ENCODE data around the gene RNU6-8. TPM values are rescaled to one million over a fixed set of nuclear protein-coding genes. Genes with fewer than 3 reads are reported as not detected.

The RNU6-8 gene
- not detected in 3 replicates for total RNA-seq

DNA sequence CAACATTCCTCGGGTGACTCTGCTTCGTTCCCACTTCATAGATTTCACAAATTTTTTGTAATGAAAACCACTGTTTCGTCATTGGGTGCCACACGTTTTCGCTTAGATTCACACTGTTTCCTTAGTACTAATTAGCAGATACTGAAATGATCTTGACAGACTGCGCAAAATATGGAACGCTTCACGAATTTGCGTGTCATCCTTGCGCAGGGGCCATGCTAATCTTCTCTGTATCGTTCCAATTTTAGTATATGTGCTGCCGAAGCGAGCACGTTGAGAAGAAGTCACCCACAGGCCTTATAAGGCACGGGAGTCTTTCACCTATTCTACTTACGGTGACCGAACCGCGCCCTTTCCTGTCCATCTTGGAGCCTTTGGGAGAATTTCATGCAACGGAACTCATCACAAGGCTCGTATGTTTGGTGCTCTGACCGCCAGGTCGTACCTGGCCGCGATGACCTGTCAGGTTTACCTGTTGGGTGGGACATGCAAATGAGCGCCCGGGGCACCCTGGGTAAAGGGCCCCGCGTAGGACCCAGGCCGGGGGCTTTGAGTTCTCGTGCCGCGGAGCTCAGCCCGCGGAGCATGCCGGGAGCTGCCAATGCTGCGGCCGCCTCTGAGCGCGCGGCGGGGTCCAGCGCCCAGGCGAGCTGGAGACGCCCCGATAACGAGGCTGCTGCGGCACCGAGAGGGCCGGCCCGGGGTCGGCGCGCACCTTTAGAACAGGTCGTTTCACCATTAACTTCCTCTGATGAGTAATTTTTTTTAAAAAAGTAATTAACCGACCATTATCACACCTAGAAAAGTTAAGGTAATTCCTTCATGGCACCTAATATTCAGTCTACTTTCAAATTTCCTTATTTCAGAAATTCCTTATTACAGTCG is at the start of gene RNU6-8:
RNU6-8 (minus strand) TSS at position 272 of the 885 bp plus-strand sequence.
- DNase-seq (ENCODE audit: low spot score in 2 of 2, unreplicated experiment in 2 of 2) = peak; percentile 91 to 95
- peak within 1 kb of the TSS; percentile 100 for H3K27ac Mint-ChIP-seq
- no peaks in the 10 kb centered on the region for H3K9me3 Mint-ChIP-seq
- peak within 1 kb of the TSS; percentile 83 for H3K4me3 Mint-ChIP-seq
- H3K36me3 Mint-ChIP-seq = no peaks in the 10 kb centered on the region
- peaks cover 3% of the 10 kb centered on the region for H3K27me3 Mint-ChIP-seq (ENCODE audit: low read depth)
- TF ChIP-seq, protein P1, sequence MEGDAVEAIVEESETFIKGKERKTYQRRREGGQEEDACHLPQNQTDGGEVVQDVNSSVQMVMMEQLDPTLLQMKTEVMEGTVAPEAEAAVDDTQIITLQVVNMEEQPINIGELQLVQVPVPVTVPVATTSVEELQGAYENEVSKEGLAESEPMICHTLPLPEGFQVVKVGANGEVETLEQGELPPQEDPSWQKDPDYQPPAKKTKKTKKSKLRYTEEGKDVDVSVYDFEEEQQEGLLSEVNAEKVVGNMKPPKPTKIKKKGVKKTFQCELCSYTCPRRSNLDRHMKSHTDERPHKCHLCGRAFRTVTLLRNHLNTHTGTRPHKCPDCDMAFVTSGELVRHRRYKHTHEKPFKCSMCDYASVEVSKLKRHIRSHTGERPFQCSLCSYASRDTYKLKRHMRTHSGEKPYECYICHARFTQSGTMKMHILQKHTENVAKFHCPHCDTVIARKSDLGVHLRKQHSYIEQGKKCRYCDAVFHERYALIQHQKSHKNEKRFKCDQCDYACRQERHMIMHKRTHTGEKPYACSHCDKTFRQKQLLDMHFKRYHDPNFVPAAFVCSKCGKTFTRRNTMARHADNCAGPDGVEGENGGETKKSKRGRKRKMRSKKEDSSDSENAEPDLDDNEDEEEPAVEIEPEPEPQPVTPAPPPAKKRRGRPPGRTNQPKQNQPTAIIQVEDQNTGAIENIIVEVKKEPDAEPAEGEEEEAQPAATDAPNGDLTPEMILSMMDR (IDR thresholded peaks at IDR 0.05; ENCODE audit: unreplicated experiment) = no peak
- peaks cover 19% of the 10 kb centered on the region for H3K4me1 Mint-ChIP-seq

DNA sequence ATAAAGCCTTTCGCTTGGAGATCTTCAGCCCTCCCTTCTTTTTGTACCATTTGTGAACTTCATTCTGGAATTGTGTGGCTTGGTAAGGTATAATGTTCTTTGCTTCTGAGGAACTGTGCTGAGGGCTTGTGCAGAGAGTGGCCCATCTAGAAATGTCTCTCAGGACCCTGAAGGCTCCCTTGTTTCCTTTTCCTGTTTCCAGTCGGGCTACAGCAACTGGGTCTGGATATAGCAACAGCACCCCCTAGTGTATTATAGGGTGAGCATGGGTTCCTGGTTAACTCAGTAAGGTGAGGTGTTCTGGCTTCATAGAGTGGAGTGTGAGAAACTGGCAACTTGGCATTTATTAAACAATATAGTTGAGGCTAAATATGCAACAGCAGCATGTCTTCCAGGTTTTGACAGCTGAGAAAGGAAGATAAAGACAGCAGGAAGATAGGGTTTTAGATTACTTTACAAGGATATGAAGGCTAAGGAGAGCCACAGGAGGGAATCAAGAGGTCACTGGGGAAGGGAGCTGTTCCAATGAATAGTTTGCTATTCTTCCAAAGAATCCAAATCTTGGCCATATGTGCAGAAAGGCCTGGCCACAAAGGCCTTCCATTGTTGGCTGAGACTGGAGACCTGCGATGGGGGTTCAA is 49.1 kb upstream of the RNU6-8 start:
- H3K36me3 Mint-ChIP-seq = no peaks in the 10 kb centered on the region
- no peak overlapping the region for H3K27ac Mint-ChIP-seq
- TF ChIP-seq, protein P1 (IDR thresholded peaks at IDR 0.05; ENCODE audit: unreplicated experiment) = peak; percentile 72
- no peaks in the 10 kb centered on the region for H3K27me3 Mint-ChIP-seq (ENCODE audit: low read depth)
- H3K4me3 Mint-ChIP-seq = no peak overlapping the region
- H3K9me3 Mint-ChIP-seq = no peaks in the 10 kb centered on the region
- peaks cover 10% of the 10 kb centered on the region for H3K4me1 Mint-ChIP-seq
- DNase-seq (ENCODE audit: low spot score in 2 of 2, unreplicated experiment in 2 of 2) = peak in 1 of 2 experiments; percentile 49

DNA sequence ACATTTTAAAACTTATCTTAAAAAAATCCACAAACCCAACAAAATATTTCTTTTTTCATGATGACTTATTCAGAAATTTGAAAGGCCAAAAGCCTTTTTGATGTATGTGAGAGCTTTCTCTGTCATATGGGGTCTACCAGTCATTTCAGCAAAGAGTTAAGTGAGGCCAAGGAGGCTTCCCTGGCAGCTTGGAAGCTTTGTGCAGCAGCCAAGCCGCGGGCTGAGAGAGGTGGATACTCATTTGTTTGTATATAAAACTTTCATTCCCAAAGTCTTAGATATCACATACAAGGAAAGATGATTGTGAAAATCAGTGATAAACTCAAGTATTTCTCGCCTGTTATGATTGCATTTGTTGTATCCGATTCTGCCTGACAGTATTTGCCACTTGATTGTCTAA is 48.5 kb upstream of the RNU6-8 start:
- Mint-ChIP-seq H3K27me3 (ENCODE audit: low read depth) (no peaks in the 10 kb centered on the region), H3K4me1 (peaks cover 9% of the 10 kb centered on the region), H3K9me3 (no peaks in the 10 kb centered on the region), H3K4me3 (no peak overlapping the region), H3K27ac (peak overlapping the region; percentile 31), H3K36me3 (no peaks in the 10 kb centered on the region)
- TF ChIP-seq, protein P1 (IDR thresholded peaks at IDR 0.05; ENCODE audit: unreplicated experiment) = no peak
- no peak for DNase-seq (ENCODE audit: low spot score in 2 of 2, unreplicated experiment in 2 of 2)

DNA sequence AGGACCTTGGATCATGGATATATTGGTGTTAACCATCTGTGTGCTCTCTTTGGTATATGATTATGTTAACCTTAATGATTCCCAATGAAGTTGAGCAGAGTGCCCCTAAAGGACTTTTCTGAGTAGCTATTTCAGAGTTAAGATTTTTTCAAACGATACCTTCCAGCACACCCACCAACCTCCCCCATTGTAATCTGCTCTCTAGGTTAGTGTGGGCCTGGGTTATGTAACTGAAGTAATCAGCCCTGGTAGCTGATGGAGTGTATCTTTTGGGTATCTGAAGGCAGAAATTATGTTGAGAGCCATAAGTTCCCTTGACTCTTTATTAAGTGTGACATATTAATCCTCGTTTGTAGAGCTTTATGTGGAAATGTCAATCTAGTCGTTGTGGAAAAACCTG is 47.6 kb upstream of the RNU6-8 start:
- DNase-seq (ENCODE audit: low spot score in 2 of 2, unreplicated experiment in 2 of 2) = no peak
- no peaks in the 10 kb centered on the region for H3K9me3 Mint-ChIP-seq
- H3K27me3 Mint-ChIP-seq (ENCODE audit: low read depth) = no peaks in the 10 kb centered on the region
- no peaks in the 10 kb centered on the region for H3K36me3 Mint-ChIP-seq
- H3K4me1 Mint-ChIP-seq = peaks cover 8% of the 10 kb centered on the region
- no peak overlapping the region for H3K4me3 Mint-ChIP-seq
- TF ChIP-seq, protein P1 (IDR thresholded peaks at IDR 0.05; ENCODE audit: unreplicated experiment) = no peak
- H3K27ac Mint-ChIP-seq = no peak overlapping the region

DNA sequence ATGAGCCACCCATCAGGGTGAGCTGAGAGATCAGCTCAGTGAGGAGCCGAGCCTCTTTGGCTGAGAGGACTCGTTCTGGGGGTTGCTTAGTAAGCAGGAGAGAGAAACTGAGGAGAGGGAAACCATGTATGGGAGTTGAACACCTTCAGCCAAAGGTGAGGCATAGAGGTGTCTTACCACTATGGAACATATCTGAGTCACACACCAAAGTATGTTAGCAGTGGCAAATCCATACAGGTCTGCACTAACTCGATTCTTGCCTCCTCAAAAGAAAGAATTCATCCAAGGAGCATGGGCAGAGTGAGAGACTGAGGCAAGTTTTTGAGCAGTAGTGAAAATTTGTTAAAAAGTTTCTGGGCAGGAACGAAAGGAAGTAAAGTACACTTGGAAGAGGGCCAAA is 46.7 kb upstream of the RNU6-8 start:
- H3K27me3 Mint-ChIP-seq (ENCODE audit: low read depth) = no peaks in the 10 kb centered on the region
- no peaks in the 10 kb centered on the region for H3K9me3 Mint-ChIP-seq
- H3K4me1 Mint-ChIP-seq = peaks cover 7% of the 10 kb centered on the region
- no peak for DNase-seq (ENCODE audit: low spot score in 2 of 2, unreplicated experiment in 2 of 2)
- TF ChIP-seq, protein P1 (IDR thresholded peaks at IDR 0.05; ENCODE audit: unreplicated experiment) = no peak
- no peaks in the 10 kb centered on the region for H3K36me3 Mint-ChIP-seq
- no peak overlapping the region for H3K4me3 Mint-ChIP-seq
- no peak overlapping the region for H3K27ac Mint-ChIP-seq
